Endothelial cell (in vitro differentiated cells): ENCODE data around the gene KRTAP4-1. TPM values are rescaled to one million over a fixed set of nuclear protein-coding genes. Genes with fewer than 3 reads are reported as not detected.
"Not testable (repeated sequence)": the region's sequence is repeated elsewhere in the genome, so short reads cannot be mapped to it uniquely, and the experiment has no call there.

Experiments
- DNase-seq: peaks from one replicate; pipeline ENCODE4 v3.0.0; 2021; ENCODE audit warnings: low spot score
- H3K27ac Mint-ChIP-seq: one replicate; pipeline ENCODE4 v1.8.0; 2021; ENCODE audit warnings: mixed read lengths, inconsistent platforms; ENCODE audit not compliant: unreplicated experiment
- H3K27me3 Mint-ChIP-seq: one replicate; pipeline ENCODE4 v1.8.0; 2021; ENCODE audit warnings: mild to moderate bottlenecking, moderate library complexity, mixed read lengths, inconsistent platforms; ENCODE audit not compliant: unreplicated experiment
- H3K36me3 Mint-ChIP-seq: one replicate; pipeline ENCODE4 v1.8.0; 2021; ENCODE audit warnings: mild to moderate bottlenecking, low read depth, mixed read lengths, inconsistent platforms; ENCODE audit not compliant: unreplicated experiment
- H3K4me1 Mint-ChIP-seq: one replicate; pipeline ENCODE4 v1.8.0; 2021; ENCODE audit warnings: mild to moderate bottlenecking, mixed read lengths, inconsistent platforms; ENCODE audit not compliant: unreplicated experiment
- H3K4me3 Mint-ChIP-seq: one replicate; pipeline ENCODE4 v1.8.0; 2021; ENCODE audit warnings: mild to moderate bottlenecking, mixed read lengths, inconsistent platforms; ENCODE audit not compliant: unreplicated experiment
- H3K9me3 Mint-ChIP-seq: one replicate; pipeline ENCODE4 v1.8.0; 2021; ENCODE audit warnings: mixed read lengths, inconsistent platforms; ENCODE audit not compliant: unreplicated experiment
- CTCF ChIP-seq: fragments of 200-600 bp; sonication (generic); IDR thresholded peaks from one replicate; pipeline ENCODE4 v1.5.0; 2021; ENCODE audit warnings: antibody characterized with exemption; ENCODE audit not compliant: unreplicated experiment
- total RNA-seq: library from RNA; stranded (reverse); fragmentation: NEBNext Ultra II Directional; extraction: Animal tissue kit (Norgen Biotek cat#: 25700); gene quantifications from one replicate; pipeline ENCODE4 v1.2.1, GENCODE V29; 2021; ENCODE audit not compliant: unreplicated experiment

Gene KRTAP4-1
- total RNA-seq, 1 donor from 2014 or later: not detected

- H3K4me3 Mint-ChIP-seq: no peak overlapping the region
- H3K4me1 Mint-ChIP-seq: peaks cover 7% of the 10 kb centered on the region
- H3K36me3 Mint-ChIP-seq: peaks cover 13% of the 10 kb centered on the region
- peaks cover 3% of the 10 kb centered on the region for H3K27me3 Mint-ChIP-seq
- H3K27ac Mint-ChIP-seq: no peak overlapping the region
- H3K9me3 Mint-ChIP-seq: peaks cover 7% of the 10 kb centered on the region
- no peak for DNase-seq
- no peak for TF ChIP-seq CTCF
Measured at GRCh38 chr17:41147531-41148204, 37.0 kb downstream of the KRTAP4-1 start.

GRCh38 chr17:41145261-41145660 lies 39.5 kb downstream of the KRTAP4-1 start:
- Mint-ChIP-seq H3K4me1 (peaks cover 7% of the 10 kb centered on the region), H3K4me3 (no peak overlapping the region), H3K27ac (no peak overlapping the region), H3K36me3 (peaks cover 13% of the 10 kb centered on the region), H3K9me3 (peaks cover 11% of the 10 kb centered on the region), H3K27me3 (peaks cover 3% of the 10 kb centered on the region)
- DNase-seq: no peak
- no peak for TF ChIP-seq CTCF

- Mint-ChIP-seq H3K9me3 (peaks cover 11% of the 10 kb centered on the region), H3K27me3 (peaks cover 3% of the 10 kb centered on the region), H3K4me3 (no peak overlapping the region), H3K36me3 (peaks cover 13% of the 10 kb centered on the region), H3K4me1 (peaks cover 7% of the 10 kb centered on the region), H3K27ac (no peak overlapping the region)
- DNase-seq: no peak
- no peak for TF ChIP-seq CTCF
Measured at GRCh38 chr17:41144846-41145245, 39.9 kb downstream of the KRTAP4-1 start.

- no peak for DNase-seq
- peaks cover 17% of the 10 kb centered on the region for H3K36me3 Mint-ChIP-seq
- TF ChIP-seq CTCF: no peak
- no peak overlapping the region for H3K27ac Mint-ChIP-seq
- no peak overlapping the region for H3K4me3 Mint-ChIP-seq
- H3K27me3 Mint-ChIP-seq: peaks cover 3% of the 10 kb centered on the region
- peaks cover 15% of the 10 kb centered on the region for H3K9me3 Mint-ChIP-seq
- peaks cover 6% of the 10 kb centered on the region for H3K4me1 Mint-ChIP-seq
Measured at GRCh38 chr17:41141361-41141760, 43.4 kb downstream of the KRTAP4-1 start.

- no peak for DNase-seq
- peaks cover 3% of the 10 kb centered on the region for H3K27me3 Mint-ChIP-seq
- peaks cover 15% of the 10 kb centered on the region for H3K9me3 Mint-ChIP-seq
- H3K27ac Mint-ChIP-seq: peak within 1 kb of the TSS; percentile 9
- H3K4me3 Mint-ChIP-seq: no peak within 1 kb of the TSS
- no peaks in the 10 kb centered on the region for H3K4me1 Mint-ChIP-seq
- no peak for TF ChIP-seq CTCF
- H3K36me3 Mint-ChIP-seq: peaks cover 17% of the 10 kb centered on the region
Measured at GRCh38 chr17:41140360-41141131, 44.2 kb downstream of the KRTAP4-1 start, which contains the start of gene KRTAP4-6. KRTAP4-6 (minus strand) TSS chr17:41140544; CDS start chr17:41140487, 57 bp downstream.

GRCh38 chr17:41139865-41140264 lies 44.8 kb downstream of the KRTAP4-1 start:
- peaks cover 17% of the 10 kb centered on the region for H3K36me3 Mint-ChIP-seq
- not testable (repeated sequence) for H3K4me3 Mint-ChIP-seq, H3K4me1 Mint-ChIP-seq, H3K27me3 Mint-ChIP-seq, DNase-seq
- H3K9me3 Mint-ChIP-seq: peaks cover 15% of the 10 kb centered on the region
- peak overlapping the region; percentile 9 for H3K27ac Mint-ChIP-seq
